GM19397 (cell line): ENCODE results near the gene NTNG2.

ENCODE experiments used
- ATAC-seq: cut with Tn5 transposase; IDR thresholded peaks from one replicate; pipeline ENCODE4 v1.9.1; 2021; ENCODE audit warnings: mild to moderate bottlenecking, moderate library complexity; ENCODE audit not compliant: unreplicated experiment

The NTNG2 gene

DNA sequence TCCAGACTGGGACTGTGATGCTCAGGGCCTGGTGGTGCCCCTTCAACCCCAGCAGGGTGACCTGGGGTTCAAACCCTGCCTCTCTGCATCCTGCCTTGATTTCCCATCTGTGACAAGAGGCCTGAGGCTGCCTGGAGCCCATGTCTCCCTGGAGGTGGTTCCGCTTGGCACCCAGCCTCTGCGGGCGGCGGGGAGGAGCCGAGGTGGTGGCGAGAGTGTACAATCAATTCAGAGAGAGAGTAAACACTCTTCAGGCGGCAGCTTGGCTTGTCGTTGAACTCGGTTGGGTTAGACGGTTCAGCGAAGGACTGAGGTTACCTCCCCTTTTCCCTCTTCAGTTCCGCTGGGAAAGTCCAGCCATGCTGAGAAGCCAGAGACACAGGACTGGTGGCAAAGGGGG lies 39.3 kb downstream of the NTNG2 start:
- no peak for ATAC-seq

DNA sequence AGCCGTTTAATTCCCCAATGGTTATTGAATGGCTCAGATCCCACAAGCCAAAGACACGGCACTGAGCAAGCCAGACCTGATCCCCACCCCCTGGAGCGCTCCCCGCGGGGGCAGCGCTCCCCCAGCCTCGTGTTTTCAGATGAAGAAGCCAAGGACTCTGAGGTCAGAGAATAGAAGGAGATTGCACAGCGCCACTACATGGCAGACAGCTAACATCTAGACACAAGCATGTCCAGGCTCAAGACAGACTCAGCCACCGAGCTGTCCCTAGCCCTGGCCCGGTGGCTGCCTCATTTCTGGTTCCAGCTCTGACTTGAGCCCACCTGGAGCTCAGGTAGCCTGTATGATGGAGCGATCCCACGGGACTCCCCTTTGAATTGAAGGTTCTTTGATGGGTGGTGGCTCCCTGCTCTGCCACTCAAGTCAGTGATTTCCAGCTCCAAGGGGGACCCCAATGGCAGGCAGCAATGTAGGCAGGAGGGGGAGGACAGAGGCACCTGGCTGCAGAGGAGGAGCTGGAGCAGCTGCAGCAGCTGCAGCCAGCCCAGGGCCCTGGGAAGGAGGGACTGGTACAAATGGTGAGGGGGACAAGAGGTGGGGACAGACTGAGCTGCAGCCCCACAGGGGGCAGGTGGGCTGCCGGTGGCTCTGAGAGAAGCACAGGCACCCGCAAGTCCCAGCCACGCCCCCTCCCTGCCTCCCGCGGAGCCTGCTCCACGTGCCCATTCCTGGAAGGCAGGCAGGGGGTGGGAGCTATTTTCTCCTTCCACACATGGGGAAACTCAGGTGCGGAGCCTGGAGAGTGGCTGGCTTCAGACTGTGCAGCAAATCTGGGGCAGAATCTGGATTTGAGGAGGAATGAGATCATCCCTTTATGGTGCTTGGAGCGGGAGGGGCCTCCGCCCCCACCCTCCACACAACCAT lies 40.2 kb downstream of the NTNG2 start:
- no peak for ATAC-seq

DNA sequence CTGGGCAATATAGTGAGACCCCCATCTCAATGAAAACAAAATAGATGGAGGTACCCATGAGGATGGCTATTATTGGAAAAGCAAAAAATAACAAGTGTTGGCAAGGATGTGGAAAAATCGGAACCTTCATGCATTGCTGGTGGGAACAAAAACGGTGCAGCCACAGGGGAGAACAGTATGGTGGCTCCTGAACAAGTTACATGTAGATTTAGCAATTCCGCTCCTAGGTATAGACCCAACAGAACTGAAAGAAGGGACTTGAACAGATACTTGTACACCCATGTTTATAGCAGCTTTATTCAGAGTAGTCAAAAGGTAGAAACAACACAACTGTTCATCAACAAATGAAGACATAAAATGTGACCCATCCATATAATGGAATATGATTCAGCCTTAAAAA lies 43.0 kb downstream of the NTNG2 start:
- ATAC-seq: no peak

DNA sequence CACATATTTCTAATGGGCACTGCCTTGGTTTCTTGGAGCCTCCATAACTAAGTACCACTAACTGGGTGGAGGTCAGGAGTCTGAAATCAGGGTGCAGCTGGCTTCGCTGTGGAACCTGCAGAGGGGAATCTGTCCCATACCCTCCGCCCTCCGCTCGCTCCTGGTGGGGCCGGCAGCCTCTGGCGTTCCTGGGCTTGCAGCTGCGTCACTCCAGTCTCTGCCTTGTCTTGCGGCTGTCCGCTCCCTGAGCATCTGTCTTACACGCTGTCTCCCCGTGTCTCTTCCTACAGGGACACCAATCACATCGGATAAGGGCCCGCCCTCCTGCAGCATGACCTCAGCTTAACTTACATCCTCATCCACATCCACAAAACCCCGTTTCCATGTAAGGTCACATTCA lies 45.4 kb downstream of the NTNG2 start:
- no peak for ATAC-seq

DNA sequence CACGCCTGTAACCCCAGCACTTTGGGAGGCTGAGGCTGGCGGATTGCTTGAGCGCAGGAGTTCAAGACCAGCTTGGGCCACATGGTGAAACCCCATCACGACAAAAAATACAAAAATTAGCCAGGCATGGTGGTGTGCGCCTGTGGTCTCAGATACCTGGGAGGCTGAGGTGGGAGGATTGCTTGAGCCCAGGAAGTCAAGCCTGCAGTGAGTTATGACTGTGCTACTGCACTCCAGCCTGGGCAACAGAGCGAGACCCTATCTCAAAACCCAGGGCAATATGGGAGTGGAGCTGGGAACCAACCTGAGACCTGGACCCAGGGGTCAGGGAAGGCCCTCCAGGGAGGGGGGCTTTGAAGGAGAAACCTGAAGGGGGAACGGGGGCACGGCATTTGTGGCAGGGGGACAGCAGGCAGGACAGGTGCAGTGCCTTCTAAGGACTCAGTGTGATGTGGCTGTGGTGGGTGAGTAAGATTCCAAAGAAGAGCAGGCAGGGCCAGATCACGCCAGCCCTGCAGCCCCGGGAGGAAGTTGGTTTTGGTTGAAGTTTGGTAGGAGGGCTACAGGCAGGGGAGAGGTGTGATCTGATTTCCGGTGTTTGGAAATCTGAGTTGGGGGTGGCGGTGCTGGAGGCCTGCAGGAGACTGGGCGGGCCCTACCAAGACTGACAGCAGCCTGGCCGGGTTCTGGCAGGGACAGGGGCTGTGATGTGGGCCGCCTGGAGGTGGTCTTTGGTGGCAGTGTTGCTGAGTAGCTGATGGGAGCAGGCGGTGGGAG lies 46.2 kb downstream of the NTNG2 start:
- no peak for ATAC-seq

DNA sequence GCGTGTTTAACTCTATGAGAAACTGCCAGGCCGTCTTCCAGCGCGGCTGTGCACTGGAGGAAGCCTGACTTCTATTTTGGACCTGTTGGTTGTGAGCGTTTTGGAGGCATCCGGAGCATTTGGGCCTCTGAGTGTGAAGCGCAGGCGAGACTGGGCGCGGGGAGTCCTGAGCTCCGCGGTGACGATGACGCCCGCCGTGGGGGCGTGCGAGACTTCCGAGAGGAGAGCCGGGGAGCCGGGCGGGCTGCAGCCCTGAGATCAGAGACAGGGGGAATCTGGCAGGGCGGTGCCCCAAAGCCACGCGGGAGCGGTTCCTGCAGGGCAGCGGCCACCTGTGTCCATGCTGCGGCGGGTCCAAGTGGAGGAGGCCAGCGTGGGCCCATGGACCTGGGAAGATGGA lies 47.4 kb downstream of the NTNG2 start:
- no peak for ATAC-seq

DNA sequence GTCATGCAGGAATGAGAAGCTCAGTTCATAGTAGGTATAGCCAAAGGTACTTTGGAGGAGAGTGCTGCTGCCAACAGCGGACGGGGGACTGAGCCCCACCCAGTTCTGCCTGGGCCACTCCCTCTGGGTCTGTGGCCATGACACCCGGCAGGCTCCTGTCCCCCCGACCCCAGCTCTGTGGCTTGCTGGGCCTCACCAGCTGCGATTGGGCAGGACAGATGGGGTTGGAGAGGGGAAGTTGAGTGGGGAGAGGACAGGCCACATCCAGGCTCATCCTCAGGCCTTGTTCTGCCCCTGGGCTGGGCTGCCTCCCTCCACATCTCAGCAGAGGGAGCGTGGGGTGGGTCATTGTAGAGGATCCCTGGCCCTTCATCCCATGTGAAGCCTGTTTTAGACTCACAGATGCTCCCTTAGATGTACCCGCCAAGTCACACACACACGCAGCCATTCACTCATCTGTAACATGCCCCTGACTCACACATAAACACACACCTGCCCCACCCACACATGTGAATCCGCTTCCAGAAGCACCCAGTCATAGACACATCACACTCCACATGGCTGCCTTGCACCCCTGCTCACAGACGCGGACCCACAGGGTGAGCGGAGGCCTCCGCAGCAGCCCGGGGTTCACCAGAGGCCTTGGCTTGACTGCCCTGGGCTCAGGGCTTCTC lies 48.8 kb downstream of the NTNG2 start:
- no peak for ATAC-seq

DNA sequence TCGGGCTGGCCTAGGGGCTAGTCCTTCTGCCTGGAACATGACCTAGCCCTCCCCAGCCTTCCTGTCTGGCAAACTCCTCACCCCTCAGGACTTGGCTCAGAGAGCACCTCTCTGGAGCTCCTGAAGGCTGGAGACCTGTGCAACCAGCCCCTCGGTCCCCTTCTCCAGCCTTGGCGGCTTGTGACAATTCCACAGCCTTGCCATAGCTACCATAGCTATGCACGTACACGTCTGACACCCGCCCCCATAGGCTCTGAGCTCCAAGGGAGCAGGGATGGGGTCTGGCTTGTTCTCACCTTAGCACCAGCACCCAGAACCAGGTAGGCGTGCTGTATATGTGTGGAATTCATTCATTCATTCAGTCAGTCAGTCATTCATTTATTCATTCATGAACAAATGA lies 49.7 kb downstream of the NTNG2 start:
- no peak for ATAC-seq

DNA sequence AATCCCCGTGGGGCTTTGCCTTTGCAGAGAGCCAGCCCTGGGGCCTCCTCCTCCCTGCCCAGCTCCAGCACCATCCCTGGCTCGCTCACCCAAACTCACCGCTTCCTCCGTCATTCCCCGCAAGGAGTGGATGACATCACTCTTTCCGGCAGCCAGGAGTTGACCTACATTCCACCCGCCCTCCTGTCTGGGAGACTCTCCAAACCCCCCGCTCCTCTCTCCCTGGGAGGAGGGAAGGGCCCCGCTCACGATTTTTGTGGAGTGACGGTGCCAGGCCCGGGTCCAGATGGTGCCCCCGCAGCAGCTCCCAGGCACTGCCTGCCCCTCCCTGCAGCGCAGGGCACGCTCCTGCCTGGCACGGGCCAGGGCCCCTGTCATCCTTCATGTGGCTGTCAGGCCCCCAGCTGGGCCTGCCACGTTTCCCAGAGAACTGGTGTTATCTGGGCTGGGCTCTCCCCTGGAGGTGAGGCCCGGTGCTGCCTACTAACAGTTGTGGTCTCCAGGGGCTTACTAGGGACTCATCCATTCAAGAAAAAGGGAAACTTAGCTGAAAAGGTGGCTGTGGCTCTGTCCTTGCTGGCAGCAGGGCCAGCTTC lies 52.3 kb downstream of the NTNG2 start:
- ATAC-seq: no peak

DNA sequence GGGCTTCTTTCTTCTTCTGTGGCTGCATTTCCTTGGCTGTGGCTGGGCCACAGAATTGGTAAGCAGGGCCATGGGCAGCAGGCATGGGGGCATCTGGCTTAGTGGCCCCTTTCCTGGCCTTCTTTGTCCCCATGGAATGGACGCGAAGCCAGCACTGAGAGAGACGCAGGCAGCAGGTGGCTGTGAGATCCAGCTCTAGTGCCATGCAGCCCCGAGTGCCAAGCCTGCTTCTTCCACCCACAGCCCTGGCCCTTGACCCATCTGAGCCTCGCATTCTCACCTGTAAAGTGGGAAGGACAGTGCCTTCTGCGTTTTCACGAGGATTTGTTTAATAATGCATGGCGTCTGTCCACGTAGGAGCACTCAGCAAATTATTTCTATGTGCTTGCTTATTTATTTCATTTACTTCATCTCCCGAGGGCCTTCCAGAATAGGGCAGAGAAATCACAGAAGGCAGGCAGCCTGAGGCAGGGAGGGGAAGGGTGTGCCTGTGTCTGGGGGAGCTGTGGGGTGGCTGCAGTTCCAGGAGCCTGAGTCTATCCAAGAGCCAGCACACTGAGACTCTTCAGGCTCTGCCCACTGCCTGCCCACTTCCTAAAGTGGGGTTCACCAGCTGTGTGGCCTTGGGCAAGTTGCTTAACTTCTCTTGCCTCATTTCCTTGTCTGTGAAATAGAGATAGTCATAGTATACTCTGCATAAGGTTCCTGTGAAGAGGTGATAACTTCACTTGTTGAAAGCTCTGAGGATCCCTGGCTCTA lies 55.2 kb downstream of the NTNG2 start:
- ATAC-seq: no peak

DNA sequence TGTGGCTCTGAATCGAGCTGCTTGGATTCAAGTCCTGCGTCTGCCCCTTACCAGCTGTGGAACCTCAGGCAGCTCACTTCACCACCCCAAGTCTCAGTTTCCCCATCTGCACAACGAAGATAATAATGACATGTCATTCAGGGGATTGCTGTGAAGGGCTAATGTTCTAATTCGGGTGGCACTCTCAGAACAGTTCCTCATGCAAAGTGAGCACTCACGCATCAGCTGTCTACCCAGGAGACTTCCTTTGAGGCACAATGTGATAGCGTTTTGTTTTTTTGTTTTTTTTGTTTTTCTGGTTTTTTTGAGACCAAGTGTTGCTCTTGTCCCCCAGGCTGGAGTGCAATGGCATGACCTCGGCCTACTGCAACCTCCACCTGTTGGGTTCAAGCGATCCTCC lies 56.4 kb downstream of the NTNG2 start:
- ATAC-seq: no peak

DNA sequence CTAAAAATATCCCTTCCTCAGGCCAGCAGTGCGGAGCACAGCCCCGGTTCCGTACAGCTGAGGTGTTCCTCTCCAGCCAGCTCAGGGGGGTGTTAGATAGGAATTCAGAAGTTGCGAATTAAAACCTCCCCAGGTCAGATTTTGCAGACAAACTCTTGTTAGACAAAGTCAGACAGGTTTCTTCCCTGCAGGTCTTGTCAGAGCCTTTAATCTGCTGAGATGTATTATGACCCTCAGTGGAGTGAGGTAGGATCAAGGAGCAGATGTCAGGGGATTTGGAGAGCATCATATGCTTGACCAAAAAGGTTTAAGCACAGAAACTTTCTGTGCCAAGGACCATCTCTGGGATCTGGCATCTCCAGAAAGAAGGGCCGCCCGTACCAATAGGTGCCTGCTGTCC lies 60.1 kb downstream of the NTNG2 start:
- no peak for ATAC-seq

DNA sequence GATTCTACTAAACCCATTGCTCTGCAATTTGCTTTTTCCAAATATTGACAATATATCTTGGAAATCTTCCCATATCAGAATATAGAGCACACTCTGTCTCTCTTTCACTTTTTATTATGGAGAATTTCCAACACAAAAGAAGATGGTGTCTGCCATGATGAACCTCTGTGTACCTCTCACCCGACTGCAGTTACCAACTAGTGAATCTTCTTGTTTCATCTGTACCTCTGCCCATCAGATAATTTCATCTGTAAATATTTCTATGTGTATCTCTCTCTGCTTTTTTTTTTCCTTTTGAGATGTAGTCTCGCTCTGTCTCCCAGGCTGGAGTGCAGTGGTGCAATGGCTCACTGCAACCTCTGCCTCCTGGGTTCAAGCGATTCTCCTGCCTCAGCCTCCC lies 62.8 kb downstream of the NTNG2 start:
- ATAC-seq: no peak

DNA sequence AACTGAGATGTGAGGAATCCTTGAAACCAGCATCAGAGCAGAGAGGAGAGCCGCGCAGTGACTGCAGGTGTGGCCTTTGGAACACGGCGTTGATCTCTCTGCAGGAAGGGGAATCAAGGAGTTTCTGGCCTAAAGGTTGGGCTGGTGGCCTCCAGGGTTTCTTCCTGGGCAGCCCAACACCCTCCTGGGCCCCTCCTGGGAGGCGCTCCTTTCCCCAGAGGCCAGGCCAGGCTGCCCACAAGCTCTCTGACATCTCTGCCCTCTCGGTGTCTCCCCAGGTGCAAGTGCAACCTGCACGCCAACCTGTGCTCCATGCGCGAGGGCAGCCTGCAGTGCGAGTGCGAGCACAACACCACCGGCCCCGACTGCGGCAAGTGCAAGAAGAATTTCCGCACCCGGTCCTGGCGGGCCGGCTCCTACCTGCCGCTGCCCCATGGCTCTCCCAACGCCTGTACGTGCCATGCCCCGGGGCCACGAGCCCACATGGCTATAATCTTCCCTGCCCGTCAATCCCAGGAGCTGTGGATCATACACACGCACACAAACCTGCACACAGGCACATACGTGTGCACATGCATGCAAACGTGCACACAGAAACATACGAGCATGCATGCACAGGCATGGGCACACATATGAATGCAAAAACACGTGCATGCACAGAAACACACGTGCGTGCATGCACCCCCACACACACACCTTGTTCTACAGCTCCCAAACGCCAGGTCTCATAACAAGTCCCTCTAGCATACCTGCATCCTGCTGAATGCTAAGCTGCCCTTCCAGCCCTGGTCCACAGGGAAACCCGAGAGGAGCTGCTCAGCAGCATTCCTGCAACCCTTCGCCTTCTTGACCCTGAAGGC lies 64.9 kb downstream of the NTNG2 start:
- no peak for ATAC-seq

DNA sequence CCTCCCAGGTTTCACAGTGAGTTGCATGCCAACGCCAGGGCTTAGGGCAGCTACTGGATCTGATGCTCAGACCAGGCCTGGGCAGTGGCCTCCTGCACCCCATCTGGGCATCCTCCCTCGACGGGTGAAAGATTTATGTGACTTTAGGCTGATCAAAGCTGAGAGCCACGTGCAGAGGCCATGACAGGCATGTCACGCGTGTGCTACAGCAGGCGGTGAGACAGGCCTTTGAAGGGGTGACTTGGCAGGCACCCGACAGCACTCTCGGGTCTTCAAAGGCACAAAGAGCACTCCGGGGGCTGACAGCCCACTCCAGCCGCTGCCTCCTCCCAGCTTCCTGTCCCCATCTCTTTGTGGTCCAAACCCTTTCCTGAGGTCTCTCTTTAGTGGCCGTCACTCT lies 66.2 kb downstream of the NTNG2 start:
- ATAC-seq: no peak

DNA sequence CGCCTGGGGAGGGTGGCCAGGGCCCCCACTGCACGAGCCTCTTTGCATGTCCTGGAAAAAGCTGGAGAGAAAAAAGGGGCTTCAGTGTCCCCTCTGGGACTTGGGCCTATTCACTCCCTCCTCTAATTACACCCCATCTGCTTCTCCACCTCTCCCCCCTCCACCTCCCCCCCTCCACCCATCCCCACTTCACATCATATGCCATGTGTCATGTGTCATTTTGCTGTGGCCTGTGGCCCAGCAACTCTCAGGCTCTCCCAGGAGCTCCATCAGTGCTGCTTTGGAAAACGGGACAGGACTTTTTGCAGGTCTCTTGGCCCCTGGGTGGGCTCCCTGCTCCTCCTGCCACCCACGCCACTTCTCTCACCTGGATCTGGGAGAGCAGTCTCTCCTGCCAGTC lies 68.7 kb downstream of the NTNG2 start:
- ATAC-seq: no peak

DNA sequence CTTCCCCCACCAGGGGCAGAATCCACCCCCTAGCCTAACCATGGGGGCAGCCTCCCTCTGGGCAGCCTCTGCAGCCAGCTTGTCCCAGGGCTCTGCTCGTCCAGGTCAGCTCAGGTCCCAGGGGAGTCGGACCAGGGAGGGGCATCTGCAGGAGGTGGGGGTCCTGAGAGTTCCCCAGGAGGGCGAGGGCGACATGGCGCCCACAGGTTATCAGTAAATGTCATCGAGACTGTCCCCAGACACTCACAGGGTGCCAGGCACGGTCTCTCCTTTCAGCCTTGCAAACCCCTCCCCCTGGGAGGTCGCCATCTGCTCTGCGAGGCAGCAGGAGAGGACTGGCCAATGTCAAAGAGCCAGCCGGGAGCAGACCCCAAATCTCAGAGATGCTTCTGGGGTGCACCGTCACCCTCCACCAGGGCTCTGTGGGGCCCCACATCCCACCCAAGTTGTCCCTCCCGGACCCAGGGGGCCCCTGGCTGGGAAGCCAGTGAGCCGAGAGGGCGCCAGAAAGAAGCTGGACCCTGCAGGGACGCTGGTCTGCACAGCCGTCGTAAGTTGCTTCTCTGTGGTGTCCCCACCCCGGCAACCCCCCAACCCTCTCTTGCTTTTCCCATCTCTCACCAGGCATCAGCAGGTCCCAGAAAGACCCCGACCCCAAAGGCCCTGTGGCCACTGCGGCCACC lies 69.3 kb downstream of the NTNG2 start:
- ATAC-seq: no peak

DNA sequence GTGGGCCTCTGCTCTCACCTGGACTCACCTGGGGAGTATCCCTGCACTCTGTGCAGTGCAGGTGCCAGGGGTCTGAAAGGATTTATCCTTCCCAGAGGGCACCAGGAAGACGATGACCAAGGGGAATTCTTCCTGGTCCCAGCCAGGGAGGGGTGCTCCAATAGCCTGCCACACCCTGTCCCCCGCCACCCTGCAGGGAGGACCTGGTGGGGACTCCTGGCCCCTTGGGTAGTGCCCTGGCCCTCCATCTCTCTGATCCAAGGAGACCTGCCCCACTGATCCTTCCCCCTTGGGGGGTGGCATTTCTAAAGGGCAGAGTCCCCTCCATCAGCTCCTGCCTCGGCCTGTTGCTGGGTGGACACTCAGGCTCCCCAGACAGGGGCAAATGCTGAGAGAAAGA lies 70.7 kb downstream of the NTNG2 start:
- ATAC-seq: no peak

DNA sequence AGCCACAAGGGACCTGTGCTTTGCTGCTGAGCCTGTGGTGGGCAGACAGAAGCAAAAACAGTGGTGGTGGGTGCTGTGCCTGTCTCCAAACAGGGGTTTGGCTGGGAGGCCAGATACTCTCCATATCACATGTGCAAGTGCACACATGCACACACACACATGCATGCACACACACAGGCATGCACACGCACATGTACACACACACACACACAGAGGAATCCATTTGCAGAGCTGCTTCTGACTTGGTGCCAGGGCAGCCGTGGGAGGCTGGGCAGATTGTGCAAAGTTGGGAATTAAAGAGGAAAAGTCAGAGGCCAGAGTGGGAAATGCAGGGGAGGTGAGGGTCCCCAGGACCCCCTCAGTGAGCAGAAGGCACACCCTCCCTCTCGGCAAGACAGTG lies 71.3 kb downstream of the NTNG2 start:
- no peak for ATAC-seq
